HEK293T (cell line): ENCODE measurements around the gene RNF207.

Experiments
- CTCF ChIA-PET: fragments of 350-600 bp; formaldehyde crosslinking; extraction: SDS; loops from one replicate; lab custom pipeline; 2021; ENCODE audit warnings: antibody characterized with exemption, inconsistent platforms; lab: Yijun Ruan, JAX
- POLR2A ChIA-PET: fragments of 350-600 bp; formaldehyde crosslinking; extraction: SDS; loops from one replicate; lab custom pipeline; 2020; ENCODE audit warnings: antibody characterized with exemption, inconsistent platforms; lab: Yijun Ruan, JAX
- DNase-seq: peaks from one replicate; pipeline ENCODE4 v3.0.0; 2012; ENCODE audit warnings: mixed read lengths; ENCODE audit errors: extremely low spot score
- ARNT ChIP-seq: fragments of 450-650 bp; IDR thresholded peaks from 2 replicates; pipeline ENCODE4 v1.6.1; 2017; ENCODE audit warnings: mild to moderate bottlenecking
- BHLHE40 ChIP-seq: fragments of 450-650 bp; IDR thresholded peaks from 2 replicates; pipeline ENCODE4 v1.6.1; 2016; ENCODE audit warnings: mild to moderate bottlenecking, moderate library complexity, borderline replicate concordance
- CTBP1 ChIP-seq: fragments of 450-650 bp; IDR thresholded peaks from 2 replicates; pipeline ENCODE4 v1.6.1; 2016; ENCODE audit warnings: borderline replicate concordance
- ELF4 ChIP-seq: fragments of 450-650 bp; IDR thresholded peaks from 2 replicates; pipeline ENCODE4 v1.6.1; 2017; ENCODE audit warnings: antibody characterized with exemption
- FOXA1 ChIP-seq: fragments of 450-650 bp; IDR thresholded peaks from 2 replicates; pipeline ENCODE4 v1.6.1; 2016; ENCODE audit warnings: mild to moderate bottlenecking
- FOXK2 ChIP-seq: fragments of 450-650 bp; IDR thresholded peaks from 2 replicates; pipeline ENCODE4 v1.6.1; 2016; ENCODE audit warnings: mild to moderate bottlenecking
- FOXM1 ChIP-seq: fragments of 450-650 bp; IDR thresholded peaks from 2 replicates; pipeline ENCODE4 v1.6.1; 2017; ENCODE audit warnings: mild to moderate bottlenecking, borderline replicate concordance
- HDGF ChIP-seq: fragments of 450-650 bp; IDR thresholded peaks from 2 replicates; pipeline ENCODE4 v1.6.1; 2017; ENCODE audit warnings: antibody characterized with exemption, borderline replicate concordance
- L3MBTL2 ChIP-seq: fragments of 450-650 bp; conservative IDR thresholded peaks from 2 replicates; pipeline ENCODE4 v1.6.1; 2016; ENCODE audit warnings: mild to moderate bottlenecking
- LEF1 ChIP-seq: fragments of 450-650 bp; IDR thresholded peaks from 2 replicates; pipeline ENCODE4 v1.6.1; 2017; ENCODE audit warnings: mild to moderate bottlenecking, borderline replicate concordance
- NFRKB ChIP-seq: fragments of 450-650 bp; IDR thresholded peaks from 2 replicates; pipeline ENCODE4 v1.6.1; 2016; ENCODE audit warnings: mild to moderate bottlenecking, moderate library complexity
- SP1 ChIP-seq: fragments of 450-650 bp; IDR thresholded peaks from 2 replicates; pipeline ENCODE4 v1.6.1; 2017
- SUZ12 ChIP-seq: fragments of 450-650 bp; IDR thresholded peaks from 2 replicates; pipeline ENCODE4 v1.6.1; 2016; ENCODE audit warnings: mild to moderate bottlenecking
- TARDBP ChIP-seq: fragments of 450-650 bp; IDR thresholded peaks from 2 replicates; pipeline ENCODE4 v1.6.1; 2016
- ZNF384 ChIP-seq: fragments of 450-650 bp; IDR thresholded peaks from 2 replicates; pipeline ENCODE4 v1.6.1; 2016
- TF ChIP-seq, protein P1 (sequence below): fragments of 450-650 bp; IDR thresholded peaks from 2 replicates; pipeline ENCODE4 v1.6.1; 2016

RNF207 gene

DNA sequence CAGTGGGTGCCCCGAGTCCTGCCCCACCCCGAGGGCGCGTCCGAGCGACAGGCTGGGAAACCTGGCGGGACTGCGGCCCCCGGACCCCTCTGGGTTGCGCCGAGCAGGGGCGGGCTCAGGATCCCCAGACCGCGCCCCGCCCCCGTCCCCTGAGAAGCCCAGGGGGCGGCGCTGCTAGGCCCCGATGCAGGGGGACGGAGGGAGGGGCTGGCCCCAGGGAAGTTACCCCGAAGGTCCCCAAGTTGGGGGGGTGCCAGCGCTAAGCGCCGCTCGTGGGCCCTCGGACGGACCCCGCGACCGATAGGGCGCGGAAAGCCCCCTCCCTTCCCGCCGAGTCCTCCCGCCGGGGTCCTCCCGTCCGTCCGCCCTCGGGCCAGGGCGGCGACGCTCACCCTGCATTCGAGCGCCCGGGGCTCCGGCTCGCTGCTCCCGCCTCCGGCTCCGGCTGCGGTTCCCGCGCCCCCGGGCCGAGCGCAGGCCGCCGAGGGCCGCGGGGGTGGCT, 54.6 kb downstream of the RNF207 start:
- peak; percentile 42 for DNase-seq
- POLR2A ChIA-PET = no interaction called here
- no peak for TF ChIP-seq FOXK2
- no peak for TF ChIP-seq ELF4
- TF ChIP-seq CTBP1 = no peak
- no peak for TF ChIP-seq HDGF
- no peak for TF ChIP-seq LEF1
- TF ChIP-seq L3MBTL2 = no peak
- no peak for TF ChIP-seq SUZ12
- TF ChIP-seq, protein P1, sequence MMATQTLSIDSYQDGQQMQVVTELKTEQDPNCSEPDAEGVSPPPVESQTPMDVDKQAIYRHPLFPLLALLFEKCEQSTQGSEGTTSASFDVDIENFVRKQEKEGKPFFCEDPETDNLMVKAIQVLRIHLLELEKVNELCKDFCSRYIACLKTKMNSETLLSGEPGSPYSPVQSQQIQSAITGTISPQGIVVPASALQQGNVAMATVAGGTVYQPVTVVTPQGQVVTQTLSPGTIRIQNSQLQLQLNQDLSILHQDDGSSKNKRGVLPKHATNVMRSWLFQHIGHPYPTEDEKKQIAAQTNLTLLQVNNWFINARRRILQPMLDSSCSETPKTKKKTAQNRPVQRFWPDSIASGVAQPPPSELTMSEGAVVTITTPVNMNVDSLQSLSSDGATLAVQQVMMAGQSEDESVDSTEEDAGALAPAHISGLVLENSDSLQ = no peak
- no peak for TF ChIP-seq NFRKB
- TF ChIP-seq FOXM1 = no peak
- TF ChIP-seq FOXA1 = no peak
- TF ChIP-seq TARDBP = no peak
- TF ChIP-seq ARNT = no peak
- no peak for TF ChIP-seq ZNF384
- TF ChIP-seq BHLHE40 = no peak
- TF ChIP-seq SP1 = no peak
- CTCF ChIA-PET = no interaction called here

DNA sequence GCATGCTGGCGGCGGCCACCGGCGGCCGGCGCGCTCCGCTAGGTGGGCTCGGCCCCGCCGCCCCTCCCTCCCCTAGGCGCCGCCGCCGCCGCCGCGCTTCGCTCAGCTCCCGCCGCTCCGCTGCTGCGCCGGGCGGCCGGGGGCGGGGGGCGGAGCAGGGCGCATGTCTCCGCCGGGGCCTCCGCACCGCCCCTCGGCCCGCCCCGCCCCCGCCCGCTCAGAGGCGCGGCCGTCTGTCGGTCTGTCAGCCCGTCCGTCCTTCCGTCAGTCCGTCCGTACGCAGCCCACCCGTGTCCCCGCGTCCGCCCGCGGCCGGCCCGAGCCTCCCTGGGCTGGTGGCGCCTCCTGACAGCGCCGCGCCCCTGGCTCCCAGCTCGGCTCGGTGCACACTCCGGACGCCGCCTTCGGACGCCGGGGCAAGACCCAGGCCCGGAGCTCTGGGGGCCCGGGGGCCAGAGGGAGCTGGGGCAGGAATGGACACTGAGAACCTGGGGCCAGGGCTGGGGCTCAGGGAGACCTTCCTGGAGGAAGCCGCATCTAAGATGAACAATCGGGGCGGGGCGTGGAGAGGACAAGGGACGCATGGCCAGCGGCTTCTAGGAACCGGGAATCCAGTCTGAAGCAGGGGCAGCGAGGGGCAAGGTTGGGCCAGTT, 55.2 kb downstream of the RNF207 start, which contains the start of gene GPR153:
Gene GPR153 (minus strand): TSS at position 138 of the 654 bp plus-strand sequence. CDS start 6,193 bp downstream, outside the sequence.
- POLR2A ChIA-PET = no interaction called here
- DNase-seq = peak; percentile 71

DNA sequence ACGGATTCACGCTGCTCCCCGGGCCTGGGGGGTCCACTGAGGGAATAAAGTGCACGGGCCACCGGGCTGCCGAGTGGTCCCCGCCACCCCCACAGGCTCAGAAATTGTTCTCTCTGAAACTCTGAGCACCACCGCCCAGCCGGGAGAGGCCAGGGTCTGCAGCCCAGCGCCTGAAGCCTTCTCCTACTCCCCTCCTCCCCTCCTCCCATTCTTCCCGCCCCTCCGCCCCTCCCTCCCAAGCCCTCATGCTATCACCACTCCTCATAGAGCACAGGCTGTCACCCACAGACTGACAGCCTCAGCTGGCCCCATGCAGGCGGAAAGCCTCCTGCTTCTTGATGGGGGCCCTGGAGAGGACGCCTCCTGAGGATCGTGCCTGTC, 55.7 kb downstream of the RNF207 start:
- CTCF ChIA-PET = no interaction called here
- POLR2A ChIA-PET = no interaction called here
- no peak for DNase-seq
- TF ChIP-seq TARDBP (no peak), LEF1 (no peak)
- TF ChIP-seq, protein P1 = no peak

More for the DNA sequence above, 55.2 kb downstream of the RNF207 start, which contains the start of gene GPR153:
- TF ChIP-seq HDGF (no peak), FOXK2 (no peak), CTBP1 (no peak), ELF4 (no peak), L3MBTL2 (no peak), NFRKB (no peak), ARNT (no peak), LEF1 (no peak), FOXA1 (no peak), FOXM1 (no peak)
- TF ChIP-seq, protein P1 = no peak
- CTCF ChIA-PET = no interaction called here

DNA sequence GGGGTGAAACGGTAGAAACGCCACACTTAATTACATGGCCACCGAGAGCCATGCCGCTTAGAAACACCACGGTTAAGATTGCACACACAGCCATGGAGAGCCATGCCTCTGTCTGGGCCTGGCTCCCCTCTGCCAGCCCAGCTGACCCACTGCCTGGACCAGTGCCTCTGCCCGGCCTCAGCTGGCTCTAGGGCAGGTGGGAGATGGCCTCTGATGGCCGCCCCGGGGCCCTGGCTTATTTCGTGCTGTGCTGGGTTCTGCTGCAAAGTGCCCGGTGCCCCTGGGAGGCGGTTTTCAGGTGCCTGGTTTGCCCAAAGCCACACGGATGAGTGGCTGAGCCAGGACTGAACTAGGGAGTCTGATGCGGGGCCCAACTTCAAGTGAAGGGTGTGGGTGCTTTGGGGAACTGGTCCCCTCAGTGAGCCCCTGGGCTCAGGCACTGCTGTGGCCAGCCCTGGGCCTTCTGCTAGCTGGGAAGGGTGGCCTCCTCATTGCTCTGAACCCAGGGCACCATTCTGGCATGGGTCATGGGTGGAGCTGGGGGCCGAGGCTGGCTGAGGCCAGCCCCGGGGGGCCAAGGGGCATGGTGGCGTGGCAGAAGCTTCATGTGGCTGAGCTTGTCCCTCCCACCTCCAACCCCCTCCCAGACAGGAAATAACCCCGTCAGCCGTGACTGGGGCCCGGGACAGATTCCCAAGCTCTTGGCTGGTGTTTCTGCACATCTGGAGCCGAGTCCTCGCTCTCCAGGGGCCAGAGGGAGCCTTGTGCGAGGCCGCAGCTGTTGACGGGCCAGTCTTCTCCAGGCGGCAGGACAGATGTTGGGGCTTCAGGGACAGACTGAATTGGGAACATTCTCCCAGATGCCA, 56.9 kb downstream of the RNF207 start:
- no peak for DNase-seq
- no peak for TF ChIP-seq SUZ12
- no peak for TF ChIP-seq SP1
- no peak for TF ChIP-seq NFRKB
- TF ChIP-seq ARNT = no peak
- no peak for TF ChIP-seq TARDBP
- TF ChIP-seq FOXK2 = no peak
- TF ChIP-seq HDGF = no peak
- TF ChIP-seq LEF1 = no peak
- no peak for TF ChIP-seq L3MBTL2
- no peak for TF ChIP-seq BHLHE40
- CTCF ChIA-PET = interaction anchor here (0.6 kb wide), 2 partner anchors 16 to 137 kb away, joined by 3 to 4 read pairs; no protein-coding TSS in a partner anchor
- POLR2A ChIA-PET = no interaction called here

DNA sequence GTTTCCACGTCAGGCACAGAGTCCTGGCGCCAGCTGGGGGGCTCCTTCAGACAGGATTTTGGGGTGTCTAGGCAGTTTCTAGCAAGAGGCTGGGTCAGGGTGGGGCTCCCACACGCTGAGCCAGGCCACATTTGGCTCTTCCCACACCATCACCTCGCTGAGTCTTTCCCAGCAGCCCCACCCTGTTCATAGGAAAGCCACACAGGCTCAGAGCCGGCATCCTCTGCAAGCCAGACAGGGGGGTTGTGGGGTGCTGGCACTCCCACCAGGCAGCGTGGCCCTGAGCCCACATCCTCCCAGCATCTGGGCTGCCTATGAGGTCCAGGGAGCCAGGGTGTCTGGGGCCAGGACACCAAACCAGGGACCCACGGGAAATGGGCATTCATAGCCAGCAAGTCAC, 57.8 kb downstream of the RNF207 start:
- no peak for DNase-seq
- ChIA-PET POLR2A (no interaction called here), CTCF (interaction anchor here (1.3 kb wide), 1 partner anchor 59 kb away, joined by 3 read pairs; no protein-coding TSS in a partner anchor)
- no peak for TF ChIP-seq SUZ12
- TF ChIP-seq FOXA1 = no peak
- TF ChIP-seq BHLHE40 = no peak
- TF ChIP-seq ARNT = no peak
- no peak for TF ChIP-seq L3MBTL2
- no peak for TF ChIP-seq LEF1
- TF ChIP-seq ZNF384 = no peak
- no peak for TF ChIP-seq NFRKB
- no peak for TF ChIP-seq TARDBP
- TF ChIP-seq ELF4 = no peak
- TF ChIP-seq CTBP1 = no peak
- no peak for TF ChIP-seq HDGF
- TF ChIP-seq, protein P1 = no peak
- no peak for TF ChIP-seq FOXM1
- TF ChIP-seq SP1 = no peak
- no peak for TF ChIP-seq FOXK2
